Femur (tissue), 1 donor: ENCODE results near the gene CDC42EP4.

Experiments
- DNase-seq: peaks from one replicate; pipeline ENCODE4 v3.0.0-alpha.2; 2017

The CDC42EP4 gene, protein sequence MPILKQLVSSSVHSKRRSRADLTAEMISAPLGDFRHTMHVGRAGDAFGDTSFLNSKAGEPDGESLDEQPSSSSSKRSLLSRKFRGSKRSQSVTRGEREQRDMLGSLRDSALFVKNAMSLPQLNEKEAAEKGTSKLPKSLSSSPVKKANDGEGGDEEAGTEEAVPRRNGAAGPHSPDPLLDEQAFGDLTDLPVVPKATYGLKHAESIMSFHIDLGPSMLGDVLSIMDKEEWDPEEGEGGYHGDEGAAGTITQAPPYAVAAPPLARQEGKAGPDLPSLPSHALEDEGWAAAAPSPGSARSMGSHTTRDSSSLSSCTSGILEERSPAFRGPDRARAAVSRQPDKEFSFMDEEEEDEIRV

GRCh38 chr17:73311781-73312641, at the start of gene CDC42EP4:
Gene CDC42EP4, minus strand, starts transcription at chr17:73312001. Its CDS starts 25,501 bp downstream, at chr17:73286500.
- DNase-seq = peak; percentile 98

DNA sequence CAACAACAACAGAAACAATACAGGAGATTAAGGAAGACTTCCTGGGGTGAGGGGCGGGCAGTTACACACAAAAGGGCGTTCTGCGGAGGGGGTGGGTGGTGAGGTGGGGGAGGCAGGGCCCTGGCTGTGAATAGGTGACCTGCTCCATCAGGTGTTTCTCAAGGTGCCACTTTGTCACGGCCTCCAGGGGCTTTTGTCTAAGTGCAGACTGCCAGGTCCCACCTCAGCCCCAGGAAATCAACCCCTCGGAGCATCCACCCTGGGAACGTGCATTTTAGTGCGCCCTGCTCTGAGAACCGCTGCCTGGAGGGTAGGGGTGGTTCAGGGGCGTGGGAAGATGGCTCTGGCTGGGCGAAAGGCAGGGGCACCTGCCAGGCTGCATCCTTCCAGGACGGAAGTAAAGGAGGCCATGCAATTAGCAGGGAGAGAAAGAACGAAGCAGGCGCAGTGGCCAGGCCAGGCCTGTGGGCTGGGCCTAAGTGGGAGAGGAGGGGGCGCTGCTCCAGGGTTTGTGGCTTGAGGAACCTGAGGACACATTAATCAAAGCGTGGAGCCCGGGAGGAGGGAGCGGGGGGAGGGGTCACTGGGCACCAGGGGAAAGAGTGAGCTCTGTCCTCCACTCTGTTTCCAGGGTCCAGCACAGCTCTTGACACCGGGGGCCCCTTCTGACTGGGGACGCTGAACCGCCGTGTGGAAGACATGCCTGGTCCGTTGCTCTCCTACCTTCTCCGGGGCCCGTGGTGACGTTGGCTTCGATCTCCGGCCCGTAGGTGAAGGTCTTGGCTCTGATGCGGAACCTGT, 49.4 kb upstream of the CDC42EP4 start:
- DNase-seq = no peak

DNA sequence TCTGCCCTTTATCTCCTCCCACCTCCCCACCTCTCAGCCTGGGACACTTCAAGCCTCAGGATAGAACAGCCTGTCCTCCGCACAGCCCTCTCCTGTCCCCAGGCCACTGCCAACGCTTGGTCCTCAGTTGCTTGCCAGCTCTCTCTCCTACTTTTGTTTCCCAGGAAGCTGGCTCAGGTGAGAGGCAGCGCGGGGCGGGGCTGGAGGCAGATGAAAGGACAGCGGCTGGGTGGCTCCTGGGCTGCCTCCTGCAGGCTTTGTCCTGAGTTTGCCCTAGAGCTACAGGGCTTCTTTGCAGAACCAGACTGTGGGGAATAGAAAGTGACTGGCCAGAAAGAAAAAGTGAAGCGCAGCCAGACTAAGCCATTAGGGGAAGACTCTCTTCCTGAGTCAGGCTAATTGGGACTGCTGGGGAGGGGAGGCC, 48.2 kb upstream of the CDC42EP4 start:
- no peak for DNase-seq

- no peak for DNase-seq
These were observed 47.6 kb upstream of the CDC42EP4 start for GRCh38 chr17:73359352-73359751.

- no peak for DNase-seq
These were observed 46.9 kb upstream of the CDC42EP4 start for GRCh38 chr17:73358668-73359067.

GRCh38 chr17:73357981-73358380, 46.2 kb upstream of the CDC42EP4 start:
- no peak for DNase-seq

DNA sequence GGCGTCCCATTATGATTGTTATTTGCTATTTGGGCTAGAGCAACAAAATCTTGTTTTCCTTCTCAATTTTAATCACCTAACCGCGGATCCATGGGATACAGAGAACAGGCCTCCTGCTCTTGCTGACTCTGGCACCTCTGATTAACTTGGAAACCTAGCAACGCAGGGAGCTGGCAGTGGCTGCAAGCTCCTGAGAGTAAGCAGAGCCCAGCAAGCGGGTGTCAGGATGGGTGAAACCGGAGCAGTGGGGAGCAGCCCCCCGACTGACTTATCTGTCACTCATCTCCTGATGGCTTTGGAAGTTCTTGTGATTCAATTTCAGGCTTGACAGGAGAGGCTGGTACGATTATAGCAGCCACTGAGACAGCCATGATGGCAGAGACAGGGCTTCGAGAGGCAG, 45.5 kb upstream of the CDC42EP4 start:
- DNase-seq = no peak

GRCh38 chr17:73356561-73357170, 44.9 kb upstream of the CDC42EP4 start:
- DNase-seq = no peak

DNA sequence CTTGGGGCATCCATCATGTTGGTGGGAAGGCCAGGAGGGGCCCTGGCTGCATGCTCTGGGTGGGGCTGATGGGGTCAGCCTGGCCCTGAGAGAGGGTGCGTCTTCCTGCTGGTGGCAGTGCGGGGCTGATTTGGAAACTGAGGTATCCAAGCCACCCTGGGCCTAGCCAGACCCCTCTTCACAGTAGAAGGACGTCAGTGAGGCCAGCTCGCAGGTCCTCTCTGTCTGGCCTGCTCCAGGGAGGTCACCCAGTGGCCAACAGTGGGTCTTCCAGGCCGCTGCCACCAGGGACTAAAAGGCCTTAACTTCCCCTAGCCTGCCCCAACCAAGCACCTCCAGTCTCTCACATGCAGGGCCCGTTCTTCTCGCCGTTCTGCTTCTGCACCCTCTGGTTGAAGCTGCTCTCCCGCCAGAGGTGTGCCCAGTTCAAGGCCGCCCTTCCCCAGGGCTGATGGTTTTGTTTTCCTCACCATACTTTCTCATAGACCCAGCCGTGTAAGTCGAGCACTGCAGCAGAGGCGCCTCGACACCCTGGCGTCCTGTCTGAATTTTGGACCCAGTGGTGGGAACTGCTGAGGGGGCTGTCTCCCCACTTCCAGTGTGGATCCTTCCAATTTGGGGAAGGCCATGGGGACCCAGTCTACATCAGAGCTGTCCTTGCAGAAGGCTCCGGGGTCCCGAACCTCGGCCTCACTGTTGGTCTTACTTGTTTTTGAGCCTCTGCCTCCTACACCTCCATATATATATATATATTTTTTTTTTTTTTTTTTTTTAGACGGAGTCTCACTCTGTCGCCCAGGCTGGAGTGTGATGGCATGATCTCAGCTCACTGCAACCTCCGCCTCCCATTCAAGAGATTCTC, 42.9 kb upstream of the CDC42EP4 start:
- DNase-seq = no peak

DNA sequence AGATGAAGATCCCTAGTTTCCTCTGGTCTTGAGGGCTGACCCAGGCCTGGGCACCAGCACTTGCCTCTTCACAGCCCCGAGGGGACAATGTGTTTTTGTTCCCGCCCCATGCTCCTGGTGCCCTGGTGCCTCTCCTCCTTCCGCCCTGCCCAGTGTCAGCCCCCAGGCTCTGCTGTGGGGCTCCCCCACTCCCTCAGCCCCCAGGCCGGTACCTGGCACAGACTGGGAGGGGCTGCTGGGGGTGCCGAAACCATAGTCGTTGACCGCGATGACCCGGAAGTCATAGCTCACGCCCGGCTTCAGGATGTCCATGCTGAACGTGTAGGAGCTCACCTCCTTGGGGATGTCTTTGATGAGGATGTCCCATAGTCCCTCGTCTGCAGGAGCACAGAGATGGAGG, 40.5 kb upstream of the CDC42EP4 start:
- DNase-seq = no peak

DNA sequence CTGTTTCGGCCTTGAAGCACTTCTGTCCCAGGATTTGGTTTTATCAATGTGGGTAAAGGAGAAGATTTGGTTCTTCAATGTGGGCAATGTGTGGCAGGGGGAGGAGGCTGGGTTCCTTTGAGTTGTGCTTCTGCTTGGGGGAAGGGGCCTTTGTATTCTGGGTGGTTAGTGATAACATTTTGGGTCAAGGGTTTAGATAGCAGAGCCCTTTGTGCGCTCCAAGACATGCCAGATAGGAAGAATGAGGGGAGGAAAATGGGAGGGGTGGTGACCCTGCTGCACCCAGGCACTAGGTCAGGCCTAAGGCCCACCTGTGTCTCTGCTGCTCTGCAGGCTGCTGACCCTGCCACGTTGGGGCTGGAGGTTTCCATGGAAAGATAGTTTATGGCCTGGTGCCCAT, 40.0 kb upstream of the CDC42EP4 start:
- no peak for DNase-seq

GRCh38 chr17:73350864-73351263, 39.1 kb upstream of the CDC42EP4 start:
- DNase-seq = no peak

DNA sequence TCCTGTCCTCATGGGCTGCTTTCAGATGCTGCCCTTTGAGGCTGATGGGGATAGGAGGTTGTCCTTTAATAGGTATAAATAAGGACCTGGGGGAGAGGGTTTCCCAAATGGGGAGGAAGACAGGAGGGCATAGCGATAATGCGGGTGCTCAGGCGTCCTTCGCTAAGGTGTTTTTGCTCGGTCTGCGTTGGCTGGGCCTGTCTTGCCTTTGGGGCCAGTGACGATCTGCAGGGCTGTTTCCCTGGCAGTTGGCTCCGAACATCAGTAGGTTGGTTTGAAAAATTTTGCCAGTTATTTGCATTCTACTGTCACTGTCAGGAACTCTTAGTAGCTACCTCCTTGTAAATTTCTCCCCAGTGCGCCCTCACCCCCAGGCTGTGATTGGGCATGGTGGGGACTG, 37.8 kb upstream of the CDC42EP4 start:
- DNase-seq = no peak

GRCh38 chr17:73349138-73349537, 37.3 kb upstream of the CDC42EP4 start:
- DNase-seq = peak; percentile 75

GRCh38 chr17:73348829-73349095, 37.0 kb upstream of the CDC42EP4 start:
- DNase-seq = no peak

DNA sequence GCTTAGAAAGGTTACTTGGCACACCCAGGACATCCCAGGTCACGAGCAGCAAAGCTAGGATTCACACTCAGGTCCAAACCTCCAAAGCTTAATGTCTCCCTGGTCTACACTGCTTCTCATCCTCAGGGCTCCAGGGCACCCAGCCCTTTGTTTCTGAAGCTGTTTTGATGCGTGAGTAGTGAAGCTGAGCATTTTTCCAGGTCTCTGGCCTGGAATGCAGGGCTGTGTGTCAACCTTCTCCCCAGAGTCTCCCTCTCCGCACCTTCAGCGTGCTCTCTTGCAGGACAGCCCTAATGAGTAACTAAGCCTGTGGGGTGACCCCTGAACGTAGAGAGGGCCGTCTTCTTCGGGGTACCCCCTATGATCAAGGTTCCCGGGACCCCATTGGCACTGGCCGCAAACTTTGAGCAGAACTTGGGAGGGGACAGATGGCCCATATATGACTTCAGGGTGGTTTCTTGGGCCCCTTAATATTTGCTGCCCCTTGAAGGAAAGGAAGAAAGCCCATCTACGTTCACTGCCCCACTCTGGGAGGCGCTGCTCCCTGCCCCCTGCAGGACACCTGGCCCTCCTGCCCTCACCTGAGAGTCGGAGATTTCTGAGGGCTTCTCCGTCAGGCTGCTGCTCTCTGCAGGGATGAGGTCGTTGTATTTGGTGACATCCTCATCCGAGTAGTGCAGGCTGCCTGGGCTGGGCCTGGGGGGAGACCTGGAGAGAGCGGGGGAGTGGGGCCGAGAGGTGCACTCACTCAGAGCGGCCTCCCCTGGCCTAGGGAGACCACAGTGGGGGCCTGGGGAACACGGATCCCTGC, 36.4 kb upstream of the CDC42EP4 start:
- peak; percentile 24 for DNase-seq

GRCh38 chr17:73347351-73347750, 35.5 kb upstream of the CDC42EP4 start:
- no peak for DNase-seq

- no peak for DNase-seq
These were observed 34.8 kb upstream of the CDC42EP4 start for GRCh38 chr17:73346501-73347162.

- DNase-seq = no peak
These were observed 32.1 kb upstream of the CDC42EP4 start for GRCh38 chr17:73343739-73344454.

- DNase-seq = peak; percentile 88
These were observed 31.4 kb upstream of the CDC42EP4 start for GRCh38 chr17:73343168-73343634.
